GM19455 (cell line): ENCODE results near the gene TJAP1.

Source experiments
- ATAC-seq: cut with Tn5 transposase; IDR thresholded peaks from one replicate; pipeline ENCODE4 v1.9.1; 2021; ENCODE audit not compliant: unreplicated experiment

TJAP1 gene

GRCh38 chr6:43503443-43503842 is 26.1 kb downstream of the TJAP1 start:
- no peak for ATAC-seq

GRCh38 chr6:43504756-43505593 is 27.6 kb downstream of the TJAP1 start:
- ATAC-seq: no peak

- no peak for ATAC-seq
These were observed 28.3 kb downstream of the TJAP1 start for GRCh38 chr6:43505718-43506117.

GRCh38 chr6:43506171-43506570 is 28.8 kb downstream of the TJAP1 start:
- ATAC-seq: no peak

- peak; percentile 57 for ATAC-seq
These were observed 29.5 kb downstream of the TJAP1 start for GRCh38 chr6:43506667-43507471.

GRCh38 chr6:43508481-43509141 is 31.2 kb downstream of the TJAP1 start:
- ATAC-seq: no peak

GRCh38 chr6:43509142-43509983 is 32.0 kb downstream of the TJAP1 start:
- ATAC-seq: peak; percentile 11

- peak; percentile 54 for ATAC-seq
These were observed 32.8 kb downstream of the TJAP1 start, which contains the start of gene LRRC73 for GRCh38 chr6:43509984-43510826. Gene LRRC73, minus strand, starts transcription at chr6:43510346. Its CDS starts 561 bp downstream, at chr6:43509785.

GRCh38 chr6:43510827-43511163 is 33.4 kb downstream of the TJAP1 start:
- ATAC-seq: no peak

GRCh38 chr6:43511824-43512415 is 34.5 kb downstream of the TJAP1 start:
- ATAC-seq: no peak

GRCh38 chr6:43515808-43516207 is 38.4 kb downstream of the TJAP1 start:
- ATAC-seq: no peak

- no peak for ATAC-seq
These were observed 39.0 kb downstream of the TJAP1 start for GRCh38 chr6:43516367-43516696.

- peak; percentile 89 for ATAC-seq
These were observed 39.5 kb downstream of the TJAP1 start, which contains the start of the genes POLR1C and YIPF3 for GRCh38 chr6:43516697-43517504. Gene POLR1C, plus strand, starts transcription at chr6:43517089. Its CDS starts 21 bp downstream, at chr6:43517110. Gene YIPF3, minus strand, starts transcription at chr6:43516926. Its CDS starts 119 bp downstream, at chr6:43516807.

- ATAC-seq: no peak
These were observed 40.4 kb downstream of the TJAP1 start for GRCh38 chr6:43517505-43518357.

GRCh38 chr6:43520097-43520496 is 42.7 kb downstream of the TJAP1 start:
- no peak for ATAC-seq

- ATAC-seq: no peak
These were observed 44.5 kb downstream of the TJAP1 start for GRCh38 chr6:43521836-43522235.

- ATAC-seq: no peak
These were observed 45.3 kb downstream of the TJAP1 start for GRCh38 chr6:43522547-43523261.
